HG02610 (cell line): Measurements from ENCODE around the gene COBL.
"Not testable (repeated sequence)": the region's sequence is repeated elsewhere in the genome, so short reads cannot be mapped to it uniquely, and the experiment has no call there.

ENCODE experiments used
- ATAC-seq: cut with Tn5 transposase; IDR thresholded peaks from one replicate; pipeline ENCODE4 v1.9.1; 2021; ENCODE audit warnings: mild to moderate bottlenecking, moderate library complexity; ENCODE audit not compliant: unreplicated experiment

COBL gene

DNA sequence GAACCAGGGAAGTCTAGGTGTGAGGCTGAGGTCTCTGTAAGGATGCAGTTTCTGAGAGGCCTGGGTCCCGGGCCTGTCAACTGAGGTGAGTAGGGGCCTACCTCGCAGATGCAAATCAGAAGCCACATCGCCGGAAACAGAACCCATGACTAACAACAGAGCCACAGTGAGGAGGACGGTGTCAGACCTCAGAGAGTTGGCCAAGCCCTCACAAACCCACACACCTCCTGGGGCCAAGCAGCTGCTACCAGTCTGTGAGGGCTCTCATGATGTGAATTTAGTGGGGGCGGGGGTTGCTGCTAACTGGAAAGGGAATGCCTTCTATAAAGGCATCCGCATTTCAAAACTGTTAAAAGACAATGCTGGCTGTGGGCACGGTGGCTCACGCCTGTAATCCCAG, 103.0 kb downstream of the COBL start:
- no peak for ATAC-seq

DNA sequence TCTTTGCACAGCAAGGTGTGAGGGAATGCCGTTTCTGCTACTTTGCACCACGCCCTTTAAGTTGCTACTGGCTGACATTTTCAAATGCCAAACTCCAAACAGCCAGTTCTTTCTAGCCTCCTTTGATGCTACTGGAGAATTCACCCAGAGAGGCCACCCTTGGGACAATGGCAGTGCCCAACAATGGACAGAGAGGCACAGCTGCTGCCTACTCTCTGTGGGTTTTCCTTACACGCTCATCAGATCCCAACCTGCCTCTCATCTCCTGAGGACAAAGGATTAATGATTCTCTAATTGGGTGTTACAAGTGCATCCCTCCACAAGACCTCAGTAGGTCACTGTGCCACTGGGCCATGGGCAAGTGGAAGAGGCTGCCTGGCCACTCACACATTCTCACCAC, 105.8 kb downstream of the COBL start:
- no peak for ATAC-seq

DNA sequence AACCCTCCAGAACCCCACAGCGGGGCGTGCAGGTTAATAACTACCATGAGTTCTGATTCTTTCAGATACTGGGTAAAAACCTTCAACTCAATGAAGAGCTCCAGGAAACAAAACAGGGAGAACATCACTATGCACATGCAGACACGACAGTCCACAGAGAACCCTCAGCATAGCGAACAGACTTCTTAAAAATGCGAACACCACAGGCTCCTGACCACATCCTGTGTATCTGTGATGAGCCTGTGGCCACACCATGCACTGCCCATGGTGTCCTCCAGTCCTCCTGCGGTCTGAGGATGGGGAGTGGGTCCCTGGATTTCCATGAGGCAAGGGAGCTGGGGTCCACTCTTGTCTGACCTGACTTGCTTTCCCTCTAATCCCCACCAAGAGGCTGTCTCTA, 107.2 kb downstream of the COBL start:
- ATAC-seq, result no peak

DNA sequence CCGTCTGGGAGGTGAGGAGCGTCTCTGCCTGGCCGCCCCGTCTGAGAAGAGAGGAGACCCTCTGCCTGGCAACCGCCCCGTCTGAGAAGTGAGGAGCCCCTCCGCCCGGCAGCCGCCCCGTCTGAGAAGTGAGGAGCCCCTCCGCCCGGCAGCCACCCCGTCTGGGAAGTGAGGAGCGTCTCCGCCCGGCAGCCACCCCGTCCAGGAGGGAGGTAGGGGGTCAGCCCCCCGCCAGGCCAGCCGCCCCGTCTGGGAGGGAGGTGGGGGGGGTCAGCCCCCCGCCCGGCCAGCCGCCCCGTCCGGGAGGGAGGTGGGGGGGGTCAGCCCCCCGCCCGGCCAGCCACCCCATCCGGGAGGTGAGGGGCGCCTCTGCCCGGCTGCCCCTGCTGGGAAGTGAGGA, 108.5 kb downstream of the COBL start:
- ATAC-seq, result not testable (repeated sequence)

DNA sequence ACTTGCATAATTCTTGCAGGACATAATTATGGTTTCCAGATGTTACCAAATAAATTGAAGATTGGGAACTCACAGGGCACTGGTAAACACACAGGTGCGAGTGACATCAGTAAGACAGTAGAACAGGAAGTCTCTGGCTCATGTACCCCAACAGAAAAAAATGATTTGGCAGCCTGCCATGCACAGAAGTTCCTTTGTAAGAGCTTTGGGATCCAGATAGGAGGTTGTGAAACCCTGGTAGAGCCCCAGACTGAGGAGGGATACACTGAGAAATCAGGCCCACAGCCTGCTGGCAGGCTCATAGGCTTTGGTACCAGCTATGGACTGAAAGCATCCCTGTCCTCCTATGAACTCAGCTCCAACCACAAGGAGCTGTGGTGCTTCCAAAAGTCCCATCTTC, 118.0 kb downstream of the COBL start:
- no peak for ATAC-seq

DNA sequence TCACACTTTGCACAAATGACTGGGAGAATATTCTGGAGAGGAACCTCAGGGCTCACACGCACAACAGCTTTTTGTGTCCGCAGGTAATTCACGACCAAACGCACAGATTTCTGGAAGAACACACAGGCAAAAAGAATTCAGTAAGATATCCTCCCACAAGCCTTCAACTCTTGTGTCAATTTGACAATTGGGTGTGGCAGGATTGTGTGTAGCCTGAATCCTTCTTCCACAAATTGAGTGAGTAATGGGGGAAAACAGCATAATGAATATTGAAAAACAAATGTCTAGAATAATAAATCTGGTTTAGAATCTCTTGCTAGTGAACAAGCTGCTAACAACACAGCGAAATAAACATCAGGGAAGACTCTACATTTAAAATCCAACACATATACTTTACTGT, 125.6 kb downstream of the COBL start:
- ATAC-seq, result no peak

DNA sequence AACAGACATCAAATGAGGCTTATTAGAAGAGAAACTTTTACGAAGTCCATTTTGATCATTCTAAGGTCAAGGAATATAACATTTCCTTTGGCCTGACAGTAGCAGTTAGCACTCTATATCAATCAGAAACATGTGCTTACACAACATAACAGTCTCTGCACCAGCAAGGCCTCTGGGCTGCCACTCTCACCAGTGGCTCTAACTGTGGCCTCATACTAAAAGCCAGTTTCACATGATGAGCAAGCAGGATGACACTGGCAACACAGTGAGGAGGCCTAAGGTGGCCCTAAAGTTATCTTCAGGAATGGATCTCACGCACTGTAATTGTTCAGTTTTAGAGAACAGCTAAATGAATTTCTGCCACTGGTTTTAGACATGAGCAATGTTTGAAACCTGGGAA, 126.8 kb downstream of the COBL start:
- ATAC-seq, result no peak

DNA sequence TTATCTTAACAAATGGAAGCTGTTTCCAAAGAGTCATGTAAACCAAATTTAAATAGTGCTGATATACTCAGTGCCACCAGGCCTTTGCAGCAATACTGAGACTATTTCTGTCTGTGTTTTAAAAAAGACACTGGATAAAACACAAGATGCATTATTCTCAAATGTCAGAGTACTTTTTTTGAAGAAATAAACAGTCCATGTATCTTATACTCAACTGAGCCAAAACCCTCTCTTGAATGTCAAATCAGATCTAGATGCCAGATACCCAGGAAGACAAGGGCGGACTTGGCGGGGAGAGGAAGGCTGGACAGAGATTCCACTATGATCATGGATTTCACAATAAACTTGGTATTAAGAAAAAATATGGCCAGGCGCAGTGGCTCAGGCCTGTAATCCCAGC, 127.6 kb downstream of the COBL start:
- ATAC-seq, result no peak

DNA sequence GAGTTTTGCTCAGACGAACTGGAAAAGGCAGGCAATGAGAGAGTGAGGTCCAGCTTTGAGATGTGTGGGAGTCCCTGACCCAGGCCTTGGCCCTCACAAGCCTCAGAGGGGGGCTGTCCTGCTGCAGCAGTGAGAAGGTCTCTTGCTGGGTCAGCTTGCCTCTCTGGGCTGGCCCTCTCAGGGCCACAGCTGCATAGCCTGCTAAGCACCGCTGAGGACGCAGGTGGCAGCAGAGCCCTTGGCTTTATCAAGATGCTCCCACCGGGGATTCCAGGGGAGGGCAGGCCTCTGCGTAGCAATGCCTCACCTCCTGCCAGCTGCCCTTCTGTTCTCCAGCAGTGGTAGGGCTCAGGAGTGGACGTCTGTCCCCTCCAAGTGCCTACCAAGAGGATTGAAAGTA, 128.7 kb downstream of the COBL start:
- no peak for ATAC-seq

DNA sequence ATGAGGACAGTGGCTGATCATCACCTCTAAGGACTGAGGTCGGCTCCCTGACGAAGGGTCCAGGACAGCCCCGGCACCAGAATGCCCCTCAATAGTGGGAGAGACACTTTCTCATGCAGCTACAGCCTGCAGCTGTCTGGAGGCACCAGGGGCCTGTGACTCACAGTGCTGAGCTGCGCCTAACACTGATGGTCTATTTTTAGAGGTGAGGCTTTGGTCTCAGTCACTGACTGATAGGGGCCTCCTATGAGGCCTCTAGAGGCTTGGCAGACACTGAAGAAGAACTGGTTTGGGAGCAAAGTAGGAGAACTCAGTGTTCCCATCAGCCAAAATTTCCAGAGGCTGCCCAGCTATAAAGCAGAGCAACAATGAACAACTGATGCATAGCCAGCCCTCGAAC, 130.1 kb downstream of the COBL start:
- ATAC-seq, result no peak

DNA sequence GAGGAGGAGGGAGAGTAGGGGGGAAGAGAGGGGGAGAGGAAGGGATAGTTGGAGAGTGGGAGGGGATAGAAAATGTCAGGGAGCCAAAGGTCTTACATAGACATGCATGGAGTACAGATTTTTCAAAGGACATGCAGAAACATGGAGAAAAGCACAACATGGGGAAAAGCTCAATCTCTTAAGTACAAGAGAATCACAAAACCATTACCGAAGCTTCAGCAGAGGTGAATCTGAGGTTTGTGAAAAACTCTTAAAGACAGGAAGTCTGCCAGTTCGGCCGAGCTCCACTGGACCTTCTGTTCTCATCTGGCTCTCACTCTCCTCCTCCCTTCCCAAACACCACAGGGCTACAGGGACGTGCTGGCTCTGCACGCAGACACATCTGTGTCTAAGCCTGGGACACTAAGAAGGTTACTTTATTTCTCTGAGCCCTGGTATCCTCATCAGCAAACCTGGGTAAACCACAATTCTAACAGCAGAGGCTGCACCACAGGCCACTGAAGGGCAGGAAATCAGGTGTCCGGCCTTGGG, 133.9 kb downstream of the COBL start:
- no peak for ATAC-seq

DNA sequence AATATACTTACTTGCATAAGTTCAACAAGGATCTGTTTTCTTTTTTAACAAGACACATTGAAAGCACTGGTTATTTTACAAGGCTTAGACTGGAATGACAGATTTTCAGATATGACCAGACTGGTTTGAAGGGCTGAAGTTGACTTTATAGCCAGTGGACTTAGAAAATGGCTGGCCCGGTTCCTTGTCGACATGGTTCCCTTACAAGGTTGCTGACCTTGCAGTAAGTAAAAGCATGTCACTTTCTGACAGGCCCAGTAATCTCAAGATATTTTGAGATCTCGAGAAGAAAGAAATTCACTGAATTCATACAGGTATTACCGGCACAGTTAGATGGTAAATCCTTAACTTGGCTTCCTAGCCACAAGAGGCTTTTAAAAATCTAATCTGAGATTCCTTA, 136.5 kb downstream of the COBL start:
- no peak for ATAC-seq

DNA sequence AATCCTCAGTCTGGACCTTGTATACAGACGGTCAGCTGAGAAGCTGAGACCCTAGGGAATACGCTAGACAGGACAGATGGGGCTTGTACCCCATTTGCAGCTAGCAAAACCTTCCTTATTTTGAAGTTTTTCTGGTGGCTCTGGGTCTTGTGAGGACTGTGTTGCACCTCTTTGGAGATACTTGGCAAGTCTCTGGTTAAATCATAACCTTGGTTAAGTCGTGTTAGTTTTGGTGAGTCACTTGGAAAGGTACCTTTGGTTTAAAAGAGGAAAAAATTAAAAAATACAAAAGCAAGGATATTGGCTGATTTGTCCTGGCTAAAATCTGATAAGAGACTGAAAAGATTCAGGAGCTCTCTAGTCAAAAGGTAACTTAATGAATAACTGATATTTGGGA, 140.6 kb downstream of the COBL start:
- no peak for ATAC-seq

DNA sequence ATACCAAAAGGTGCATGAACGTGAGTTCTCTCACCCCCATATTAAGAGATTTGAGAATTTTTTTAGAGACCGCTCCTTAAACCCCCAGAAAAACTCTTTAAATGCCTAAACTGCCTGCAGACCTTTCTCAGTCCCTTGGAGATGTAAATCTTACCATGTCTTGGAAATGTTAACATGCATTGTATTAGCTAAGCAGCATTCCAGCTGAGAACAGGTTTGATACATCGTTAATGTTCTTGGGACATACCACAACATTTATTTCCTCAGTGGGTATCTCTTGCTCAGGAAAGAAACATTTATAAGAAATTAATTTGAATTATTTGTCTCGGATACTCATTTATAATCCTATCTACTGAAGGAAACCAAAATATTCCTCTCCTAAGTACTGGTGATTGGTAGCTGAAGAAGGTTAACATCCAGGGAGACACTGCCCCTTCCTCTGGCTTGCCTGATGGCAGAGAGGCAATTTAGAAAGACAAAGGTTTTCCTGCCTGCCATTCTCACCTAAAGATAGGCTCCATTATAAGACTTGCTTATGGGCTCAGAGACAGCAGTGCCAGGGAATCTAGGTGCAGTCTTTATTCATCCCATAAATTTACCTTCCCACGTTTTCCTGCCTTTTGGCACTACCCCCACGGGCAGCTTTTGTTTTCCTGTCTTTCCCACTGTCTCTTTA, 141.2 kb downstream of the COBL start:
- ATAC-seq, result no peak

DNA sequence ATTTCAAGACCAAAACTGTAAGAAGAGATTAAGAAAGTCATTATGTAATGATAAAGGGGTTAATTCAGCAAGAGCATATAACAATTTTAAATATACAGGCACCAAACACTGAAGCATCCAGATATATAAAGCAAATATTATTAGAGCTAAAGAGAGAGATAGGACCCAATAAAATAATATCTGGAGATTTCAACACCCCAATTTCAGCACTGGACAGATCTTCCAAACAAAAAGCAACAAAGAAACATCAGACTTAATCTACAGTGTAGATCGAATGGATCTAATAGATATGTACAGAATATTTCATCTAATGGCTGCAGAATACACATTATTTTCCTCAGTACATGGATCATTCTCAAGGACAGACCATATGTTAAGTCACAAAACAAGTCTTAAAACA, 151.3 kb downstream of the COBL start:
- no peak for ATAC-seq

DNA sequence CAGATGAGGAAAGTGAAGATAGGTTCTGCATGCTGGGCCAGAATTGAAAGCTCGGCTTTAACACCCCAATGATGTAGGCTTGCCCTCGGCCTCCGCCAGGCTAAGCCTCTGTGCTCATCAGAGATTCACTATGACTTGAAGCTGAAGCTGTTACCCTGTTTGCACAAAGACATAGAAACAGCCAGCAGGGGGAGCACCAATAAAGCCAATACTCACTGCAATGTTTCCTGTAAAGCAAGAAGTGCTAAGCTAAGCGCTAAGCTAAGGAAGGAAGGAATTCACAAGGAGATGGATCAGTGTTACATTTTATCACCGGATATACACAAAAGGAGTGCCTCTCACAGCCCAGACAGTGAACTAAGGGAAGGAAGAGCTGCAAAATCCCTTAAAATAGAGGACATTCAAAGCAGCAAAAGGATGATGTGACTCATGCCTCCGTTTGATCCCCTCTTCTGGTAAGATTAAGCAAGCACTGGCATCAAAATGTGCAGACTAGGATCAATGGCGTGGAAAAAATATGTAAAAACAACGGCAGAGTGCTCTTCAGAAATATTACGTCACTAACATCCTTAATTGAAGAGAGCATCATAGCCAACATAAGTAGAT, 153.8 kb downstream of the COBL start:
- peak; percentile 98 for ATAC-seq

DNA sequence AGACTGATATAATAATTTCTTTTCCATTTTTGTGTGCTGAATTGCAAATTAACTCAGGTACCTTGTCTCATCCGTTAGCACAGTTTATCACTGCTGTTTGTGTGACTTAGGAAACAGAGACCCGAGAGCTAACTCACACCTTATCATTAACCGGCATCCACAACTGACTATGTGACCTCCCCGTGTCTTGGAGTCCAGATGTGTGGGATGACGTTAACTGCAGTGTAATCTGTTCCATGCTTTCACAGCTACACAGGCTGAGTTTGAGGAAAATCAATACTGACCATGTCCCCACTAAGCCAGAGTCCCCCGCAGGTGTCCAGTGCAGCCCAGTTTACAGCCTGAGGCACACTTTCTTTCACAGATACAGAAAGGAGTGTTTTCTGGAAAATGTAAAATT, 154.7 kb downstream of the COBL start:
- no peak for ATAC-seq

DNA sequence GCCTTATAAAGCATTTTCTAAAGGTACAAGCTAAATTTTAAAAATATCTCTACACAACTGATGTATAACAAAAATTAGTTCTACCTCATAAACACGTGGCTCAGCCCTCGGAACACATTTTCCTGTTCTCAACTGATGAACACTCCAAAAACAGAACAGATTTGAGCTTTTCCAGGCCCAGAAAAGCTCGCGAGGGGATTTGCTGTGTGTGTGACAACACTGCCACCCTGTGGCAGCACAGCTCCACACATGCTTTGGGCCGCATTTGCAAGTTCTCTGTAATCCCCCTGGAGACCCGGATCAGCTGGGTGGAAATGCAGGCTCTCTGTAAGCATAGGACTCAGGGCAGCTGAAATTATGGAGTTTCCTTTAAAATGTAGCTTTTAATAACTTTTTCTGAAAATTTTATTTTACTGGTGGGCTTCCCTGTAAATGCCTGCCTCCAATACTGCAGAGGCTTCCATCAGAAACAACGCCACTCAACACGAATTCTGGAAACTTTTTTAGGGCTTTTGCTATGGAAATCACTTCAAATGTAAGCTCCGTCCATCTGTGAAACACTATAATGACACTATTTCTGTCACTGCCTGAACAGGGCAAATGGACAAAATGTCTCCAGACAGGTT, 155.5 kb downstream of the COBL start:
- ATAC-seq, result peak; percentile 45

DNA sequence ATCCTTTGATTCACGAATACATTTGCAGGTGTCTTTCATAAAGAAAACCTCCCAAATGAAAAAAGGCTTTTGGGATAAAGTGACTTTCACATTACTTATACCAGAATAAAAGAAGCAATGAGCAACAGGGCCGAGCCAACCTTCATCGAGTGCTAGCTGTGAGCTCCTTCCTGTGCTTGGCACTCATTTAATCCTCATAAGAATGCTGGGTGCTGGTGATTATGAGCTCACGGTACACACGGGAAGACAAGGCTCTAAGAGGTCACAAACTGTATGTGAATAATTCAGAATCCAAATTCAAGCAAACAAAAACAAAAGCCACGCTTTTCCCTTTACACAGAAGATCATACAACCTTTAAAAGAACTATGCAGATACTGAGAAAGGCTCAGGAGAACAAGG, 156.2 kb downstream of the COBL start:
- ATAC-seq, result no peak

DNA sequence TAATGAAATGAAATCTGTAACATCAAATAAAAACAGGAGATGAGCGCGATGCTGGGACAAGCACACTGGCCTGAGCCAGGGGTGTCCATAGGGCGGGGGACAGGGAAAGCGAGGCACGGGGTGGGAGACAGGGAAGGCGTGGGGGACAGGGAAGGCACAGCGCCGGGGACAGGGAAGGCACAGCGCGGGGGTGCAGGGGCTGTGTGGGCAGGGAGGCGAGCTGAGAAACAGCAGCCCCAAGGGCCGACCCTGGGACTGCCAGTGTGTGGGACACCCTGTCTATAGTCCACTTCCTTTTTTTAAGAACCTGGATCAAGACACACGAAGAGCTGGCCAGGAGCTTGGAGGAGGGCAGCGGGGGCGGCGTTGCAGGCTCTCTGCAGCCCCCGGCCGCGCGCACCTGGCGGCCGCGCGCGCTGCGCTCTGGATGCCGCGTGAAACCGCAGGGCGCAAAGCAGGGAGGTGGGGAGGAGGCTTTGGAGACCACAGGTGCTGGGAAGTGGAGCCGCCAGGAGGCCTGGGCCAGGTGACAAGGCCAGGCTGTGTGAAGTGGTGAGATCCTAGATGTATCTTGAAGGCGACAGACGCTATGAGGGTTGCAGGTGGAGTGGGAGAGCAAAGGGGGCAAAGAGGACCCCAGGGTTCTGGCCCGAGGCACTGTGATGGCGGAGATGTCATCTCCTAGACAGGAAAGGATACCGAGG, 157.7 kb downstream of the COBL start:
- ATAC-seq, result no peak

DNA sequence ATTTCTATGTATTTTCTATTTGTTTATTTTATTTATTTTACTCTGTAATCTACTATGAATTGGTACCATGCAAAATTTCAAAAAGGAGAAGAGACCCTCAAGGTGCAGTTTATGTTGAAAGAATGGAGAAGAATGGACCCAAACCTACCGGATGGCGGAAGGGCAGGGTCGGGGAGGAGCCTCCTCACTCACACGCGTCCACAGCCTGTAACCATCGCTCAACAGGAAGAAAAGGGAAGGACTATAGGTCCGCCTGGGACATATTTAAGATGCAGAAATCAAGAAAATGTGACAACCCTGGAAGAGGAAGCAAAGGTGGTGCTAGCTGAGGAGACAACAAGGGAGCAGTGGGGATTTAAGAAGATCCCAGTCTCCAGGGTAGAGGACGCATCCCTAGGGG, 158.4 kb downstream of the COBL start:
- no peak for ATAC-seq

DNA sequence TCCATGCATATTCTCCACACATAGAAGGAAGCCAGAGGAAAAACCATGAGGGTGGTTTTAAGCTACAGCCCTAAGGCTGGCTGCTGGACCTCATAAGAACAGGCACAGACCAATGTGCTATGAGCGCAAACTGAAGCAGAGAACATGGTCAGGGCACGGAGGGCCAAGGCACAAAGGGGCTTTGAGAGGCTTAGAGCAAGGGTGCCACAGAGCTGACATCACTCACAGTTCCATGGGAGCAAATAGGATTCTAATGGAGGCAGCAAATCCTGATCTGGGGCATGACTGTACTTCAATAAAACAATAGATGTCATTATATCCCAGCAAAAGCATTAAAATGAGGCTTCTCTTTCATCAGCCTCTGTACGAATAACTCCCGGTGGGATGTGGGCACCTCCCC, 162.4 kb downstream of the COBL start:
- no peak for ATAC-seq
